Keratinocyte (primary cell): ENCODE measurements around the gene FAM229A. TPM values are rescaled to one million over a fixed set of nuclear protein-coding genes. Genes with fewer than 3 reads are reported as not detected.

Source experiments
- DNase-seq: peaks from one replicate; pipeline ENCODE4 v3.0.0-alpha.2; 2011; ENCODE audit warnings: low read depth, missing footprints, low spot score
- FAIRE-seq: peaks from 2 replicates; lab custom pipeline; 2011; peaks lifted over from hg19 to GRCh38; lab: Jason Lieb, UNC
- H2AFZ ChIP-seq: 2 replicates; pipeline ENCODE4 v1.6.0; 2012; ENCODE audit warnings: low read length, control low read depth, inconsistent platforms; ENCODE audit not compliant: control insufficient read depth
- H3K27ac ChIP-seq: 2 replicates; pipeline ENCODE4 v1.5.1; 2011; ENCODE audit warnings: low read length; ENCODE audit not compliant: control insufficient read depth, insufficient read depth
- H3K27me3 ChIP-seq: 3 replicates; pipeline ENCODE4 v1.6.0; 2011; ENCODE audit warnings: low read length; ENCODE audit not compliant: control insufficient read depth, insufficient read depth; ENCODE audit errors: extremely low read depth
- H3K36me3 ChIP-seq, 2 experiments: 2 replicates in 1 of 2; 3 replicates in 1 of 2; pipeline ENCODE4 v1.5.1; 2011; ENCODE audit warnings: low read length in 2 of 2, mild to moderate bottlenecking in 1 of 2; ENCODE audit not compliant: control insufficient read depth in 2 of 2, insufficient read depth in 2 of 2; ENCODE audit errors: extremely low read depth in 1 of 2
- H3K4me1 ChIP-seq: 3 replicates; pipeline ENCODE4 v1.5.1; 2011; ENCODE audit warnings: low read length; ENCODE audit not compliant: control insufficient read depth, insufficient read depth; ENCODE audit errors: extremely low read depth
- H3K4me2 ChIP-seq: 3 replicates; pipeline ENCODE4 v1.6.0; 2011; ENCODE audit warnings: low read depth, low read length; ENCODE audit not compliant: control insufficient read depth, insufficient read depth; ENCODE audit errors: extremely low read depth
- H3K4me3 ChIP-seq, 3 experiments: fragments of 200-600 bp in 1 of 3; sonication (generic) in 1 of 3; 2 replicates in 2 of 3; 3 replicates in 1 of 3; pipeline ENCODE4 v1.5.1; 2011 to 2016; ENCODE audit warnings: low read length in 3 of 3, mild to moderate bottlenecking in 3 of 3, control low read depth in 2 of 3, inconsistent platforms in 1 of 3, low read depth in 1 of 3, mixed read lengths in 1 of 3, mixed run types in 1 of 3, moderate library complexity in 1 of 3; ENCODE audit not compliant: control insufficient read depth in 2 of 3, insufficient read depth in 2 of 3; ENCODE audit errors: extremely low read depth in 1 of 3
- H3K79me2 ChIP-seq: 2 replicates; pipeline ENCODE4 v1.6.0; 2012; ENCODE audit warnings: low read length; ENCODE audit not compliant: control insufficient read depth, insufficient read depth
- H3K9ac ChIP-seq: 3 replicates; pipeline ENCODE4 v1.6.0; 2011; ENCODE audit warnings: low read length; ENCODE audit not compliant: control insufficient read depth, insufficient read depth; ENCODE audit errors: extremely low read depth
- H3K9me1 ChIP-seq: 3 replicates; pipeline ENCODE4 v1.6.0; 2011; ENCODE audit warnings: low read length; ENCODE audit not compliant: control insufficient read depth, insufficient read depth; ENCODE audit errors: extremely low read depth
- H3K9me3 ChIP-seq: 2 replicates; pipeline ENCODE4 v1.5.1; 2012; ENCODE audit warnings: low read depth, low read length; ENCODE audit not compliant: control insufficient read depth
- H4K20me1 ChIP-seq: 3 replicates; pipeline ENCODE4 v1.6.0; 2011; ENCODE audit warnings: low read length; ENCODE audit not compliant: control insufficient read depth, insufficient read depth; ENCODE audit errors: extremely low read depth
- CTCF ChIP-seq, 3 experiments: IDR thresholded peaks in 1 of 3; conservative IDR thresholded peaks in 1 of 3; optimal IDR thresholded peaks in 1 of 3; 2 replicates in 2 of 3; 3 replicates in 1 of 3; pipeline versions ENCODE3 to v1.5.1; 2011; ENCODE audit warnings: low read length in 3 of 3, mild to moderate bottlenecking in 3 of 3, moderate library complexity in 2 of 3, control low read depth in 1 of 3, inconsistent platforms in 1 of 3; ENCODE audit not compliant: insufficient read depth in 2 of 3; ENCODE audit errors: extremely low read depth in 1 of 3
- EZH2 ChIP-seq: IDR thresholded peaks from one replicate; pipeline ENCODE4 v1.6.1; 2012; ENCODE audit warnings: inconsistent platforms, mild to moderate bottlenecking, low read length, moderate library complexity
- dilution Hi-C: fragments of 300-500 bp; cut with MboI; formaldehyde crosslinking; loops from one replicate; pipeline ENCODE4 v1.7.0; 2020; ENCODE audit warnings: low sequenced_read_pairs; ENCODE audit not compliant: extremely low pct_ligation_motif_present
- polyA plus RNA-seq, 5 experiments: library from polyadenylated mRNA; depleted of rRNA in 3 of 5; stranded (reverse) in 3 of 5; stranded (forward) in 1 of 5; unstranded in 1 of 5; fragments of >200 nt; gene quantifications; 1 replicate in 1 of 5; 2 replicates in 3 of 5; 3 replicates in 1 of 5; pipeline versions ENCODE4 v1.2.1 to v1.2.3, GENCODE V29; 2011 to 2012; ENCODE audit warnings: missing spikeins in 2 of 5, low read depth in 1 of 5, low replicate concordance in 1 of 5

The FAM229A gene
- polyA plus RNA-seq, 1 donor (not counting 4 experiments of a cell fraction or from before 2014, with no cell fraction given) = 1.1 TPM

GRCh38 chr1:32351399-32352238 is 10.7 kb downstream of the FAM229A start:
- Histone ChIP-seq H3K9me1 (no peaks in the 10 kb centered on the region), H3K79me2 (no peaks in the 10 kb centered on the region), H3K4me1 (peaks cover 21% of the 10 kb centered on the region), H3K27ac (peak overlapping the region; percentile 54), H3K4me3 (peak overlapping the region; percentile 41 to 76 (median 60)), H3K4me2 (peak overlapping the region; percentile 93), H2AFZ (peak overlapping the region; percentile 88), H4K20me1 (no peaks in the 10 kb centered on the region), H3K9ac (peak overlapping the region; percentile 84), H3K9me3 (no peaks in the 10 kb centered on the region), H3K27me3 (peaks cover 1% of the 10 kb centered on the region), H3K36me3 (peaks cover 0 to 4% of the 10 kb centered on the region in 2 experiments)
- dilution Hi-C loops = no loop called here
- DNase-seq = peak; percentile 65
- TF ChIP-seq CTCF (optimal IDR thresholded peaks at IDR 0.05 in 1 of 3, IDR thresholded peaks at IDR 0.05 in 1 of 3, conservative IDR thresholded peaks at IDR 0.05 in 1 of 3; ENCODE audit: extremely low read depth in 1 of 3, insufficient read depth in 2 of 3, low read length in 3 of 3) (peak in 1 of 3 experiments; percentile 6), EZH2 (no peak)
- no peak for FAIRE-seq

GRCh38 chr1:32350785-32351398 is 11.4 kb downstream of the FAM229A start:
- DNase-seq = no peak
- peak overlapping the region; percentile 41 to 61 (median 60) for H3K4me3 ChIP-seq
- TF ChIP-seq EZH2 (no peak), CTCF (optimal IDR thresholded peaks at IDR 0.05 in 1 of 3, IDR thresholded peaks at IDR 0.05 in 1 of 3, conservative IDR thresholded peaks at IDR 0.05 in 1 of 3; ENCODE audit: extremely low read depth in 1 of 3, insufficient read depth in 2 of 3, low read length in 3 of 3) (peak; percentile 26 to 58 (median 46))
- dilution Hi-C loops = no loop called here
- H3K27me3 ChIP-seq = peaks cover 7% of the 10 kb centered on the region
- H2AFZ ChIP-seq = peak overlapping the region; percentile 88
- no peaks in the 10 kb centered on the region for H4K20me1 ChIP-seq
- H3K9me3 ChIP-seq = no peaks in the 10 kb centered on the region
- no peak overlapping the region for H3K4me2 ChIP-seq
- no peak for FAIRE-seq
- H3K27ac ChIP-seq = no peak overlapping the region
- H3K9me1 ChIP-seq = no peaks in the 10 kb centered on the region
- peaks cover 0 to 4% of the 10 kb centered on the region in 2 experiments for H3K36me3 ChIP-seq
- peak overlapping the region; percentile 84 for H3K9ac ChIP-seq
- H3K4me1 ChIP-seq = peaks cover 21% of the 10 kb centered on the region
- H3K79me2 ChIP-seq = no peaks in the 10 kb centered on the region
